HepG2 (cell line): ENCODE results near the gene NOC2L. TPM values are rescaled to one million over a fixed set of nuclear protein-coding genes. Genes with fewer than 3 reads are reported as not detected.

Source experiments
- ATF1 ChIP-seq: IDR thresholded peaks from 2 replicates; pipeline ENCODE4 v1.6.1; 2016; ENCODE audit warnings: mild to moderate bottlenecking, control low read depth
- HOXA9 ChIP-seq: sonication (generic); formaldehyde crosslinking; IDR thresholded peaks from 2 replicates; pipeline ENCODE4 v1.8.1; 2022; ENCODE audit warnings: missing genetic modification reagents, mild to moderate bottlenecking, moderate library complexity, borderline replicate concordance
- KDM2A ChIP-seq: sonication (generic); formaldehyde crosslinking; IDR thresholded peaks from 2 replicates; pipeline ENCODE4 v1.4.0; 2020; ENCODE audit warnings: low read depth, missing genetic modification reagents, borderline replicate concordance
- PHF21A ChIP-seq: sonication (generic); formaldehyde crosslinking; IDR thresholded peaks from 2 replicates; pipeline ENCODE4 v1.5.0; 2020; ENCODE audit warnings: mild to moderate bottlenecking, missing genetic modification reagents
- POLR2AphosphoS5 ChIP-seq: IDR thresholded peaks from 2 replicates; pipeline ENCODE4 v1.6.1; 2012; ENCODE audit warnings: low read depth, low read length
- SP5 ChIP-seq: IDR thresholded peaks from 2 replicates; pipeline ENCODE4 v1.6.1; 2016; ENCODE audit warnings: low read depth, borderline replicate concordance
- ZNF777 ChIP-seq: sonication (generic); formaldehyde crosslinking; IDR thresholded peaks from 2 replicates; pipeline ENCODE4 v1.4.0; 2020; ENCODE audit warnings: missing genetic modification reagents
- polyA plus RNA-seq, 8 experiments: library from polyadenylated mRNA; depleted of rRNA in 3 of 8; stranded (reverse) in 7 of 8; unstranded in 1 of 8; fragments of >200 nt; fragmentation: Illumina TruSeq in 4 of 8; extraction: Trizol in 4 of 8; gene quantifications; 2 replicates each; pipeline versions ENCODE4 v1.2.1 to v1.2.3, GENCODE V29; 2011 to 2016; ENCODE audit warnings: low read depth in 4 of 8, missing spikeins in 1 of 8, mixed read lengths in 1 of 8; ENCODE audit not compliant: insufficient read depth in 1 of 8
- total RNA-seq, 5 experiments: library from RNA; depleted of rRNA; stranded (reverse); fragments of >200 nt; fragmentation: Illumina TruSeq; extraction: Trizol; gene quantifications; 2 replicates each; pipeline ENCODE4 v1.2.3, GENCODE V29; 2016; ENCODE audit warnings: low read depth in 1 of 5
- TF ChIP-seq, protein P1 (sequence below): IDR thresholded peaks from 2 replicates; pipeline ENCODE4 v1.6.1; 2016; ENCODE audit warnings: mild to moderate bottlenecking
- TF ChIP-seq, protein P2 (sequence below): sonication (generic); formaldehyde crosslinking; IDR thresholded peaks from 2 replicates; pipeline ENCODE4 v1.4.0; 2020; ENCODE audit warnings: missing genetic modification reagents
- TF ChIP-seq, protein P3 (sequence below): sonication (generic); formaldehyde crosslinking; IDR thresholded peaks from 2 replicates; pipeline ENCODE4 v1.5.1; 2020; ENCODE audit warnings: mild to moderate bottlenecking, missing genetic modification reagents, moderate library complexity

Gene NOC2L
- total and polyA plus RNA-seq, 2 of the 13 experiments (the other 11 are each of a cell fraction or from before 2014, with no cell fraction given), result 32.0 to 103 TPM

DNA sequence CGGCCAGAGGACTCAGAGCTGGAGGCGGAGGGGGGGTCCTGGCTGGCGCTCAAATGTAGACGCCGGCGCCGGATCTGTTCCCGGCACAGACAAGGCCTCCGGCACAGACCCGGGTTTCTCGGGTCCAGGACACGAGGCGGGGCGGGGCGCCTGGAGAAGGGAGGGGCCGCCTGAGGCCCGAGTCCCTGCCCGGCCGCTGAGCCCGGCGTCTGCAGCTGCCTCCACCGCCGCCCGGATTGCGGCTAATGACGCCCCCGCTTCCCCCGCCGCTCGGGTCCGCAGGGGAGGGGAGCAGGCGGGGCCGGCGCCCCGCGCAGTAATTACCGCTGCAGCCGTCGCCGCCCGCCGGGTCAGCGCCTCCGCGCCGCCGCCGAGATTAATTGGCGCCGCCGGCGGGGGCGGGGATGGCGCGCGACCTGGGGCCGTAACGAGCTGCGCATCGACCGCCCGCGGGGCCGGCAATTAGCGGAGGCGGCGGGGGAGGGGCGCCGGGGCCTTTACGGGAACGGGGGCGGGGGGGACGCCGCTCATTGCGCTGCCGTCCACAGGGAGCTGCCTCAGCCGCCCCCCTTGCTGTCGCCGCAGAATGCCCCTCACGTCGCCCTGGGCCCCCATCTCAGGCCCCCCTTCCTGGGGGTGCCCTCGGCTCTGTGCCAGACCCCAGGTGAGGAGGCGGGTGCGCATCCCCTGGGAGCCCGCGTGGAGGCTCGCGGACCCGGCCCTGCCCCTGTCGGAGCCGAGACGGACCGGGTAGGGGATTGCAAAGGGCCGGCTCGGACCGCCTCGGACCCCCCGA is 17.3 kb downstream of the NOC2L start (continued):
- TF ChIP-seq, protein P1, sequence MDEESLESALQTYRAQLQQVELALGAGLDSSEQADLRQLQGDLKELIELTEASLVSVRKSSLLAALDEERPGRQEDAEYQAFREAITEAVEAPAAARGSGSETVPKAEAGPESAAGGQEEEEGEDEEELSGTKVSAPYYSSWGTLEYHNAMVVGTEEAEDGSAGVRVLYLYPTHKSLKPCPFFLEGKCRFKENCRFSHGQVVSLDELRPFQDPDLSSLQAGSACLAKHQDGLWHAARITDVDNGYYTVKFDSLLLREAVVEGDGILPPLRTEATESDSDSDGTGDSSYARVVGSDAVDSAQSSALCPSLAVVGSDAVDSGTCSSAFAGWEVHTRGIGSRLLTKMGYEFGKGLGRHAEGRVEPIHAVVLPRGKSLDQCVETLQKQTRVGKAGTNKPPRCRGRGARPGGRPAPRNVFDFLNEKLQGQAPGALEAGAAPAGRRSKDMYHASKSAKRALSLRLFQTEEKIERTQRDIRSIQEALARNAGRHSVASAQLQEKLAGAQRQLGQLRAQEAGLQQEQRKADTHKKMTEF, result peak; percentile 17; the same call in 1 of the 2 replicates
- TF ChIP-seq ATF1 (CRISPR knock-in tag) (no peak), ZNF777 (CRISPR knock-in tag) (0 out of 2 replicates have a peak, but pooled peaks have one; percentile 32), HOXA9 (no peak), POLR2AphosphoS5 (no peak), SP5 (CRISPR knock-in tag) (peak; percentile 22; the same call in 1 of the 2 replicates), PHF21A (CRISPR knock-in tag) (peak; percentile 49), KDM2A (0 out of 2 replicates have a peak, but pooled peaks have one; percentile 6)
- TF ChIP-seq, protein P2, sequence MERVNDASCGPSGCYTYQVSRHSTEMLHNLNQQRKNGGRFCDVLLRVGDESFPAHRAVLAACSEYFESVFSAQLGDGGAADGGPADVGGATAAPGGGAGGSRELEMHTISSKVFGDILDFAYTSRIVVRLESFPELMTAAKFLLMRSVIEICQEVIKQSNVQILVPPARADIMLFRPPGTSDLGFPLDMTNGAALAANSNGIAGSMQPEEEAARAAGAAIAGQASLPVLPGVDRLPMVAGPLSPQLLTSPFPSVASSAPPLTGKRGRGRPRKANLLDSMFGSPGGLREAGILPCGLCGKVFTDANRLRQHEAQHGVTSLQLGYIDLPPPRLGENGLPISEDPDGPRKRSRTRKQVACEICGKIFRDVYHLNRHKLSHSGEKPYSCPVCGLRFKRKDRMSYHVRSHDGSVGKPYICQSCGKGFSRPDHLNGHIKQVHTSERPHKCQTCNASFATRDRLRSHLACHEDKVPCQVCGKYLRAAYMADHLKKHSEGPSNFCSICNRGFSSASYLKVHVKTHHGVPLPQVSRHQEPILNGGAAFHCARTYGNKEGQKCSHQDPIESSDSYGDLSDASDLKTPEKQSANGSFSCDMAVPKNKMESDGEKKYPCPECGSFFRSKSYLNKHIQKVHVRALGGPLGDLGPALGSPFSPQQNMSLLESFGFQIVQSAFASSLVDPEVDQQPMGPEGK, result peak; percentile 65; the same call in 1 of the 2 replicates
- TF ChIP-seq, protein P3, sequence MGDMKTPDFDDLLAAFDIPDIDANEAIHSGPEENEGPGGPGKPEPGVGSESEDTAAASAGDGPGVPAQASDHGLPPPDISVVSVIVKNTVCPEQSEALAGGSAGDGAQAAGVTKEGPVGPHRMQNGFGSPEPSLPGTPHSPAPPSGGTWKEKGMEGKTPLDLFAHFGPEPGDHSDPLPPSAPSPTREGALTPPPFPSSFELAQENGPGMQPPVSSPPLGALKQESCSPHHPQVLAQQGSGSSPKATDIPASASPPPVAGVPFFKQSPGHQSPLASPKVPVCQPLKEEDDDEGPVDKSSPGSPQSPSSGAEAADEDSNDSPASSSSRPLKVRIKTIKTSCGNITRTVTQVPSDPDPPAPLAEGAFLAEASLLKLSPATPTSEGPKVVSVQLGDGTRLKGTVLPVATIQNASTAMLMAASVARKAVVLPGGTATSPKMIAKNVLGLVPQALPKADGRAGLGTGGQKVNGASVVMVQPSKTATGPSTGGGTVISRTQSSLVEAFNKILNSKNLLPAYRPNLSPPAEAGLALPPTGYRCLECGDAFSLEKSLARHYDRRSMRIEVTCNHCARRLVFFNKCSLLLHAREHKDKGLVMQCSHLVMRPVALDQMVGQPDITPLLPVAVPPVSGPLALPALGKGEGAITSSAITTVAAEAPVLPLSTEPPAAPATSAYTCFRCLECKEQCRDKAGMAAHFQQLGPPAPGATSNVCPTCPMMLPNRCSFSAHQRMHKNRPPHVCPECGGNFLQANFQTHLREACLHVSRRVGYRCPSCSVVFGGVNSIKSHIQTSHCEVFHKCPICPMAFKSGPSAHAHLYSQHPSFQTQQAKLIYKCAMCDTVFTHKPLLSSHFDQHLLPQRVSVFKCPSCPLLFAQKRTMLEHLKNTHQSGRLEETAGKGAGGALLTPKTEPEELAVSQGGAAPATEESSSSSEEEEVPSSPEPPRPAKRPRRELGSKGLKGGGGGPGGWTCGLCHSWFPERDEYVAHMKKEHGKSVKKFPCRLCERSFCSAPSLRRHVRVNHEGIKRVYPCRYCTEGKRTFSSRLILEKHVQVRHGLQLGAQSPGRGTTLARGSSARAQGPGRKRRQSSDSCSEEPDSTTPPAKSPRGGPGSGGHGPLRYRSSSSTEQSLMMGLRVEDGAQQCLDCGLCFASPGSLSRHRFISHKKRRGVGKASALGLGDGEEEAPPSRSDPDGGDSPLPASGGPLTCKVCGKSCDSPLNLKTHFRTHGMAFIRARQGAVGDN, result peak; percentile 58
